Jurkat, Clone E6-1 (cell line): ENCODE data around the gene IL20. TPM values are rescaled to one million over a fixed set of nuclear protein-coding genes. Genes with fewer than 3 reads are reported as not detected.

Source experiments
- DNase-seq: peaks from one replicate; pipeline ENCODE4 v3.0.0-alpha.2; 2011; ENCODE audit warnings: low read depth, low spot score
- H3K4me3 ChIP-seq: 2 replicates; pipeline ENCODE4 v1.5.1; 2011; ENCODE audit warnings: mild to moderate bottlenecking, low read length, control low read depth, moderate library complexity
- polyA plus RNA-seq: library from polyadenylated mRNA; unstranded; fragments of >200 nt; gene quantifications from one replicate; pipeline ENCODE4 v1.2.1, GENCODE V29; 2012; ENCODE audit warnings: missing spikeins; ENCODE audit not compliant: insufficient read length, insufficient read depth

IL20 gene
- polyA plus RNA-seq = not detected

- peak; percentile 50 for DNase-seq
These were observed at the start of gene IL20 for GRCh38 chr1:206864939-206865671. Gene IL20, plus strand, starts transcription at chr1:206865623. Its CDS starts 230 bp downstream, at chr1:206865853.

GRCh38 chr1:206816390-206817287 is 48.8 kb upstream of the IL20 start:
- no peak overlapping the region for H3K4me3 ChIP-seq
- DNase-seq = peak; percentile 76

More at GRCh38 chr1:206864939-206865671, at the start of gene IL20:
- H3K4me3 ChIP-seq = no peak within 1 kb of the TSS

- DNase-seq = no peak
These were observed 43.9 kb upstream of the IL20 start for GRCh38 chr1:206821493-206821892.

GRCh38 chr1:206823727-206824126 is 41.7 kb upstream of the IL20 start:
- H3K4me3 ChIP-seq = no peak overlapping the region
- DNase-seq = no peak

More at GRCh38 chr1:206821493-206821892, 43.9 kb upstream of the IL20 start:
- H3K4me3 ChIP-seq = no peak overlapping the region

- no peak for DNase-seq
- H3K4me3 ChIP-seq = no peak overlapping the region
These were observed 41.1 kb upstream of the IL20 start for GRCh38 chr1:206824331-206824730.

- DNase-seq = no peak
- H3K4me3 ChIP-seq = no peak overlapping the region
These were observed 39.0 kb upstream of the IL20 start for GRCh38 chr1:206826394-206826793.

- H3K4me3 ChIP-seq = no peak overlapping the region
- DNase-seq = no peak
These were observed 37.4 kb upstream of the IL20 start for GRCh38 chr1:206828061-206828460.

- no peak overlapping the region for H3K4me3 ChIP-seq
- peak; percentile 17 for DNase-seq
These were observed 36.7 kb upstream of the IL20 start for GRCh38 chr1:206828765-206829164.

- DNase-seq = no peak
- no peak overlapping the region for H3K4me3 ChIP-seq
These were observed 36.1 kb upstream of the IL20 start for GRCh38 chr1:206829282-206829681.

- no peak overlapping the region for H3K4me3 ChIP-seq
- DNase-seq = peak; percentile 22
These were observed 35.5 kb upstream of the IL20 start for GRCh38 chr1:206829875-206830274.

GRCh38 chr1:206831650-206832049 is 33.8 kb upstream of the IL20 start:
- no peak overlapping the region for H3K4me3 ChIP-seq
- no peak for DNase-seq

- DNase-seq = no peak
- no peak overlapping the region for H3K4me3 ChIP-seq
These were observed 33.0 kb upstream of the IL20 start for GRCh38 chr1:206832352-206832880.

- H3K4me3 ChIP-seq = no peak overlapping the region
- DNase-seq = no peak
These were observed 32.2 kb upstream of the IL20 start for GRCh38 chr1:206833106-206833680.

GRCh38 chr1:206833801-206834200 is 31.6 kb upstream of the IL20 start:
- DNase-seq = no peak

GRCh38 chr1:206834217-206834616 is 31.2 kb upstream of the IL20 start:
- no peak overlapping the region for H3K4me3 ChIP-seq
- no peak for DNase-seq

More at GRCh38 chr1:206833801-206834200, 31.6 kb upstream of the IL20 start:
- H3K4me3 ChIP-seq = no peak overlapping the region

GRCh38 chr1:206834711-206835110 is 30.7 kb upstream of the IL20 start:
- DNase-seq = no peak
- no peak overlapping the region for H3K4me3 ChIP-seq

GRCh38 chr1:206835186-206835585 is 30.2 kb upstream of the IL20 start:
- no peak overlapping the region for H3K4me3 ChIP-seq
- DNase-seq = no peak

GRCh38 chr1:206836111-206836510 is 29.3 kb upstream of the IL20 start:
- no peak overlapping the region for H3K4me3 ChIP-seq
- DNase-seq = no peak

- DNase-seq = no peak
- no peak overlapping the region for H3K4me3 ChIP-seq
These were observed 26.3 kb upstream of the IL20 start for GRCh38 chr1:206839006-206839560.
